GM23338 (cell line): ENCODE data around the gene CCIN. TPM values are rescaled to one million over a fixed set of nuclear protein-coding genes. Genes with fewer than 3 reads are reported as not detected.

Experiments
- ATAC-seq: fragments of 200-7000 bp; cut with Tn5 transposase; 3 replicates; pipeline ENCODE4 v1.9.1; 2020
- DNase-seq: peaks from one replicate; pipeline ENCODE4 v3.0.0-alpha.2; 2015; ENCODE audit warnings: low spot score
- H2AFZ ChIP-seq: fragments of 200-600 bp; sonication (generic); 2 replicates; pipeline ENCODE4 v1.8.0; 2016; ENCODE audit warnings: antibody characterized with exemption, mild to moderate bottlenecking, moderate library complexity
- H3F3A ChIP-seq: fragments of 200-600 bp; sonication (generic); replicated peaks from 2 replicates; pipeline ENCODE4 v1.8.0; 2017; ENCODE audit warnings: antibody characterized with exemption, mixed run types, low read depth
- H3K27ac ChIP-seq: fragments of 200-600 bp; sonication (generic); 2 replicates; pipeline ENCODE4 v1.6.1; 2016; ENCODE audit warnings: low read depth
- H3K27me3 ChIP-seq: fragments of 200-600 bp; sonication (generic); 2 replicates; pipeline ENCODE4 v1.8.0; 2016; ENCODE audit warnings: mild to moderate bottlenecking, mixed run types, moderate library complexity; ENCODE audit not compliant: insufficient read depth
- H3K36me3 ChIP-seq: fragments of 200-600 bp; sonication (generic); 2 replicates; pipeline ENCODE4 v1.8.0; 2016; ENCODE audit warnings: mild to moderate bottlenecking; ENCODE audit not compliant: insufficient read depth
- H3K4me1 ChIP-seq: fragments of 200-600 bp; sonication (generic); 2 replicates; pipeline ENCODE4 v1.8.0; 2016; ENCODE audit warnings: mild to moderate bottlenecking, moderate library complexity; ENCODE audit not compliant: insufficient read depth
- H3K4me2 ChIP-seq: fragments of 200-600 bp; sonication (generic); 2 replicates; pipeline ENCODE4 v1.7.1; 2017; ENCODE audit warnings: mixed run types
- H3K4me3 ChIP-seq: fragments of 200-600 bp; sonication (generic); 2 replicates; pipeline ENCODE4 v1.6.1; 2016; ENCODE audit warnings: mixed run types
- H3K79me2 ChIP-seq: fragments of 200-600 bp; sonication (generic); replicated peaks from 2 replicates; pipeline ENCODE4 v1.8.0; 2017; ENCODE audit warnings: mild to moderate bottlenecking; ENCODE audit not compliant: insufficient read depth
- H3K9me2 ChIP-seq: fragments of 200-600 bp; sonication (generic); 2 replicates; pipeline ENCODE4 v1.8.0; 2017; ENCODE audit not compliant: insufficient read depth
- H4K20me1 ChIP-seq: fragments of 200-600 bp; sonication (generic); replicated peaks from 2 replicates; pipeline ENCODE4 v1.8.0; 2017; ENCODE audit warnings: mild to moderate bottlenecking; ENCODE audit not compliant: insufficient read depth
- H3K27ac Mint-ChIP-seq: 2 replicates; pipeline ENCODE4 v1.8.0; 2020; ENCODE audit warnings: inconsistent platforms, mild to moderate bottlenecking, moderate library complexity, mixed read lengths
- H3K27me3 Mint-ChIP-seq: 3 replicates; pipeline ENCODE4 v1.8.0; 2022; ENCODE audit warnings: low read depth, mild to moderate bottlenecking, moderate library complexity, mixed read lengths, inconsistent platforms; ENCODE audit not compliant: insufficient read depth, poor library complexity
- H3K36me3 Mint-ChIP-seq: 3 replicates; pipeline ENCODE4 v1.8.0; 2021; ENCODE audit warnings: low read depth, mild to moderate bottlenecking, inconsistent platforms, moderate library complexity, mixed read lengths
- H3K4me1 Mint-ChIP-seq: 3 replicates; pipeline ENCODE4 v1.8.0; 2020; ENCODE audit warnings: mild to moderate bottlenecking, inconsistent platforms, mixed read lengths
- H3K4me3 Mint-ChIP-seq: 3 replicates; pipeline ENCODE4 v1.8.0; 2021; ENCODE audit warnings: moderate library complexity, mild to moderate bottlenecking, inconsistent platforms, mixed read lengths
- H3K9me3 Mint-ChIP-seq: 3 replicates; pipeline ENCODE4 v1.8.0; 2020; ENCODE audit warnings: moderate library complexity, mild to moderate bottlenecking, inconsistent platforms, mixed read lengths
- CREB1 ChIP-seq: fragments of 250-450 bp; sonication (Bioruptor Pico); IDR thresholded peaks from 2 replicates; pipeline ENCODE4 v1.5.0; 2020; ENCODE audit warnings: low read depth, mild to moderate bottlenecking, moderate library complexity
- CTCF ChIP-seq, 2 experiments: fragments of 200-600 bp in 1 of 2; sonication (generic) in 1 of 2; conservative IDR thresholded peaks; 2 replicates each; pipeline versions ENCODE4 v1.5.1 to v1.6.1; 2016 to 2017; ENCODE audit warnings: antibody characterized with exemption in 2 of 2, low read depth in 2 of 2, mild to moderate bottlenecking in 2 of 2, moderate library complexity in 1 of 2
- ETS1 ChIP-seq: IDR thresholded peaks from 2 replicates; pipeline ENCODE4 v1.6.1; 2016; ENCODE audit warnings: antibody characterized with exemption
- EZH2 ChIP-seq: fragments of 200-600 bp; sonication (generic); IDR thresholded peaks from one replicate; pipeline ENCODE4 v1.8.0; 2017; ENCODE audit warnings: antibody characterized with exemption, mild to moderate bottlenecking, low read depth; ENCODE audit not compliant: unreplicated experiment
- NANOG ChIP-seq: IDR thresholded peaks from 2 replicates; pipeline ENCODE4 v1.6.1; 2016; ENCODE audit warnings: antibody characterized with exemption, borderline replicate concordance
- POLR2AphosphoS5 ChIP-seq: IDR thresholded peaks from 2 replicates; pipeline ENCODE4 v1.6.1; 2016; ENCODE audit warnings: antibody characterized with exemption, low read depth
- REST ChIP-seq: IDR thresholded peaks from one replicate; pipeline ENCODE4 v1.6.1; 2018; ENCODE audit warnings: antibody characterized with exemption; ENCODE audit not compliant: unreplicated experiment
- ZNF114 ChIP-seq: fragments of 250-450 bp; sonication (Bioruptor Pico); IDR thresholded peaks from 2 replicates; pipeline ENCODE4 v1.5.0; 2020; ENCODE audit warnings: mild to moderate bottlenecking, moderate library complexity
- ZNF331 ChIP-seq: fragments of 250-450 bp; sonication (Bioruptor Pico); IDR thresholded peaks from 2 replicates; pipeline ENCODE4 v1.5.0; 2020; ENCODE audit warnings: low read depth, mild to moderate bottlenecking, moderate library complexity
- ZNF462 ChIP-seq: fragments of 250-450 bp; sonication (Bioruptor Pico); IDR thresholded peaks from 2 replicates; pipeline ENCODE4 v1.5.0; 2020; ENCODE audit warnings: mild to moderate bottlenecking, moderate library complexity
- polyA plus RNA-seq: library from polyadenylated mRNA; unstranded; fragments of >200 nt; fragmentation: Nextera tagmentation; extraction: Ambion mirVana; gene quantifications from 2 replicates; pipeline ENCODE4 v1.2.1, GENCODE V29; 2016
- total RNA-seq: library from RNA; depleted of rRNA; stranded (reverse); fragments of >200 nt; shearing (Covaris generic); gene quantifications from 2 replicates; pipeline ENCODE4 v1.2.3, GENCODE V29; 2014

CCIN gene
- total and polyA plus RNA-seq, 2 experiments from 2014 or later: 0.14 TPM; not detected in 1

- TF ChIP-seq REST (no peak), ZNF331 (CRISPR knock-in tag) (no peak), NANOG (no peak), EZH2 (no peak), POLR2AphosphoS5 (no peak), ZNF114 (CRISPR knock-in tag) (no peak), CTCF (conservative IDR thresholded peaks at IDR 0.05; ENCODE audit: low read depth in 2 of 2) (no peak), CREB1 (CRISPR knock-in tag) (no peak)
Observed at GRCh38 chr9:36128349-36128748, 40.8 kb upstream of the CCIN start (continued).

- H4K20me1 ChIP-seq: no peaks in the 10 kb centered on the region; the same call in 1 of the 2 replicates
- H3K4me1 Mint-ChIP-seq: peaks cover 8% of the 10 kb centered on the region; the same call in 2 of the 3 replicates
Observed at GRCh38 chr9:36129139-36129538, 40.0 kb upstream of the CCIN start.

More at GRCh38 chr9:36129139-36129538, 40.0 kb upstream of the CCIN start:
- no peak overlapping the region for H3K4me3 Mint-ChIP-seq
- Histone ChIP-seq H3K4me1 (peaks cover 8% of the 10 kb centered on the region), H3K36me3 (no peaks in the 10 kb centered on the region), H3K79me2 (no peaks in the 10 kb centered on the region), H3K4me3 (no peak overlapping the region), H2AFZ (no peak overlapping the region), H3K27ac (no peak overlapping the region), H3F3A (no peaks in the 10 kb centered on the region), H3K4me2 (no peak overlapping the region), H3K27me3 (peaks cover 30% of the 10 kb centered on the region), H3K9me2 (no peaks in the 10 kb centered on the region)
- H3K27me3 Mint-ChIP-seq: peaks cover 20% of the 10 kb centered on the region
- H3K27ac Mint-ChIP-seq: no peak overlapping the region
- H3K9me3 Mint-ChIP-seq: no peaks in the 10 kb centered on the region
- DNase-seq: no peak
- no peak for ATAC-seq
- no peaks in the 10 kb centered on the region for H3K36me3 Mint-ChIP-seq
- TF ChIP-seq ZNF462: no peak
- no peak for TF ChIP-seq ETS1
